CD4-positive, CD25-positive, alpha-beta regulatory T cell (primary cell): ENCODE data around the gene RSPH4A. TPM values are rescaled to one million over a fixed set of nuclear protein-coding genes. Genes with fewer than 3 reads are reported as not detected.

ENCODE experiments used
- ATAC-seq, 2 donors: fragments of 150-1000 bp; cut with Tn5 transposase; one replicate each; pipeline ENCODE4 v1.10.0; 2021; ENCODE audit warnings: low read depth in 2 of 2, moderate number of reproducible peaks in 2 of 2, moderate library complexity in 1 of 2
- DNase-seq, 3 donors: peaks; one replicate each; pipeline versions ENCODE4 v3.0.0 to v3.0.0-alpha.2; 2012 to 2022; ENCODE audit warnings: mixed read lengths in 1 of 3
- H3K27ac ChIP-seq: one replicate; pipeline ENCODE4 v1.7.0; 2013; ENCODE audit warnings: mild to moderate bottlenecking, low read length; ENCODE audit not compliant: insufficient read depth, poor library complexity, severe bottlenecking
- H3K27me3 ChIP-seq: one replicate; pipeline ENCODE4 v1.7.0; 2013; ENCODE audit warnings: low read length; ENCODE audit not compliant: control insufficient read depth, insufficient read depth
- H3K36me3 ChIP-seq: one replicate; pipeline ENCODE4 v1.7.0; 2013; ENCODE audit warnings: mild to moderate bottlenecking, low read length, moderate library complexity; ENCODE audit not compliant: control insufficient read depth, insufficient read depth
- H3K4me1 ChIP-seq: 2 replicates; pipeline ENCODE4 v1.7.0; 2013; ENCODE audit warnings: mild to moderate bottlenecking, low read length; ENCODE audit not compliant: insufficient read depth, control insufficient read depth, poor library complexity, severe bottlenecking
- H3K4me3 ChIP-seq: one replicate; pipeline ENCODE4 v1.7.0; 2013; ENCODE audit warnings: low read depth, mild to moderate bottlenecking, low read length, moderate library complexity
- H3K9me3 ChIP-seq, 2 experiments: 1 replicate in 1 of 2; 2 replicates in 1 of 2; pipeline ENCODE4 v1.7.0; 2013; ENCODE audit warnings: low read length in 2 of 2, mild to moderate bottlenecking in 1 of 2, moderate library complexity in 1 of 2; ENCODE audit not compliant: control insufficient read depth in 2 of 2
- H3K27ac Mint-ChIP-seq, 3 donors: one replicate each; pipeline ENCODE4 v1.8.0; 2020 to 2022; ENCODE audit warnings: mild to moderate bottlenecking in 3 of 3, mixed read lengths in 3 of 3, moderate library complexity in 2 of 3
- H3K27me3 Mint-ChIP-seq: one replicate; pipeline ENCODE4 v1.8.0; 2022; ENCODE audit warnings: mild to moderate bottlenecking, mixed read lengths
- H3K36me3 Mint-ChIP-seq: one replicate; pipeline ENCODE4 v1.8.0; 2020; ENCODE audit warnings: mixed read lengths
- H3K4me1 Mint-ChIP-seq, 4 donors: one replicate each; pipeline ENCODE4 v1.8.0; 2020 to 2022; ENCODE audit warnings: mixed read lengths in 4 of 4, mild to moderate bottlenecking in 1 of 4
- H3K4me3 Mint-ChIP-seq, 4 donors: one replicate each; pipeline ENCODE4 v1.8.0; 2020 to 2022; ENCODE audit warnings: mild to moderate bottlenecking in 4 of 4, mixed read lengths in 4 of 4, moderate library complexity in 3 of 4
- H3K9me3 Mint-ChIP-seq, 7 donors: one replicate each; pipeline ENCODE4 v1.8.0; 2020 to 2022; ENCODE audit warnings: mixed read lengths in 7 of 7, mild to moderate bottlenecking in 3 of 7, moderate library complexity in 2 of 7
- polyA plus RNA-seq, 4 donors: library from polyadenylated mRNA; unstranded; fragments of 300-500 nt; fragmentation: Illumina TruSeq; gene quantifications; one replicate each; pipeline ENCODE4 v1.2.3, GENCODE V29; 2021
- total RNA-seq: library from RNA; stranded (reverse); gene quantifications from one replicate; pipeline ENCODE4 v1.2.3, GENCODE V29; 2022

Gene RSPH4A
- total and polyA plus RNA-seq, 5 donors from 2014 or later = 0.08 to 0.52 TPM; not detected in 3

DNA sequence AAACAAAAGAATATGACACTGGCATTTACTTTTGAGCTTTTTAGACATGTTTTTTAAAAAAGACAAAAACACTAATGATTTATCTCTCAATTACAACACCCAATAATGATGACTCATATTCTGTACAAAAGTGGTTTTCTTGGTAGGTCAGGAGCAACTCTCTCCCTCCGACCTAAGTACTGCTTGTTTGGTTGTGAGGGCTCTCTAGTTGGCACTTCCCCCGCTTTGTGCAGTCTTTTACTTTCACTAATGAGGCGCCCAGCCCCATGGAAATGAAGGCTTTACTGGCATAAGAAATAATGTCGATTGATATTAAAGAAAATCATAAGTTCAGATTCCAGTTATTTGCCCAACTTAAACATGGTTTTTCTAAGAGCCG is 66.0 kb downstream of the RSPH4A start:
- H3K27ac Mint-ChIP-seq = peak overlapping the region; percentile 81 to 99 (median 94)
- peak overlapping the region; percentile 90 for H3K27ac ChIP-seq
- peaks cover 10% of the 10 kb centered on the region for H3K36me3 ChIP-seq
- peaks cover 0 to 6% (median 0%) of the 10 kb centered on the region in 7 donors for H3K9me3 Mint-ChIP-seq
- H3K4me3 Mint-ChIP-seq = peak overlapping the region; percentile 97 to 100 (median 98)
- H3K27me3 Mint-ChIP-seq = no peaks in the 10 kb centered on the region
- H3K4me1 ChIP-seq = peaks cover 29% of the 10 kb centered on the region
- H3K4me3 ChIP-seq = peak overlapping the region; percentile 87
- DNase-seq = peak; percentile 19 to 76 (median 42)
- H3K4me1 Mint-ChIP-seq = peaks cover 40 to 66% (median 49%) of the 10 kb centered on the region in 4 donors
- no peaks in the 10 kb centered on the region for H3K27me3 ChIP-seq
- ATAC-seq = peak; percentile 11 to 21
- peaks cover 21% of the 10 kb centered on the region for H3K36me3 Mint-ChIP-seq
- H3K9me3 ChIP-seq = no peaks in the 10 kb centered on the region

Other genes starting within 250 kb of the RSPH4A start
- gene DSE, start 245.5 kb upstream of the RSPH4A start, total RNA-seq = 10.2 TPM
- gene DSE, start 245.5 kb upstream of the RSPH4A start, polyA plus RNA-seq = 1 to 10 TPM; 1.9 to 4.4 (median 2.9) TPM
- gene CALHM6, start 155.1 kb upstream of the RSPH4A start, total RNA-seq = 2.1 TPM
- gene CALHM6, start 155.1 kb upstream of the RSPH4A start, polyA plus RNA-seq = 1 to 10 TPM; 2.7 to 9.4 (median 5.4) TPM
- 0.10 TPM for gene CALHM5, start 104.8 kb upstream of the RSPH4A start, total RNA-seq
- gene CALHM5, start 104.8 kb upstream of the RSPH4A start, polyA plus RNA-seq = not detected
- 0.37 TPM for gene TRAPPC3L, start 70.8 kb upstream of the RSPH4A start, total RNA-seq
- not detected for gene TRAPPC3L, start 70.8 kb upstream of the RSPH4A start, polyA plus RNA-seq
- gene CALHM4, start 62.7 kb upstream of the RSPH4A start, total RNA-seq = not detected
- not detected for gene CALHM4, start 62.7 kb upstream of the RSPH4A start, polyA plus RNA-seq
- 49.5 TPM for gene RWDD1, start 45.0 kb upstream of the RSPH4A start, total RNA-seq
- gene RWDD1, start 45.0 kb upstream of the RSPH4A start, polyA plus RNA-seq = 10 to 100 TPM; 65.0 to 97.8 (median 80.8) TPM
- 16.3 TPM for gene ZUP1, start 52.3 kb downstream of the RSPH4A start, total RNA-seq
- 1 to 10 TPM; 5.9 to 7.5 (median 6.6) TPM for gene ZUP1, start 52.3 kb downstream of the RSPH4A start, polyA plus RNA-seq
- 28.4 TPM for gene KPNA5, start 64.7 kb downstream of the RSPH4A start, total RNA-seq
- 10 to 100 TPM; 11.6 to 13.1 (median 12.0) TPM for gene KPNA5, start 64.7 kb downstream of the RSPH4A start, polyA plus RNA-seq
- not detected for gene FAM162B, start 149.2 kb downstream of the RSPH4A start, total RNA-seq
- gene FAM162B, start 149.2 kb downstream of the RSPH4A start, polyA plus RNA-seq = not detected
- gene GPRC6A, start 212.6 kb downstream of the RSPH4A start, total RNA-seq = not detected
- gene GPRC6A, start 212.6 kb downstream of the RSPH4A start, polyA plus RNA-seq = not detected